ENCODE data around the gene LILRA5. TPM values are rescaled to one million over a fixed set of nuclear protein-coding genes. Genes with fewer than 3 reads are reported as not detected.

The LILRA5 gene
- total RNA-seq, 1 donor from 2014 or later, result not detected

GRCh38 chr19:54315956-54316355 lies 3.0 kb upstream of the LILRA5 start:
- Mint-ChIP-seq H3K36me3 (ENCODE audit: unreplicated experiment) (peaks cover 7% of the 10 kb centered on the region), H3K27me3 (ENCODE audit: unreplicated experiment) (no peaks in the 10 kb centered on the region), H3K9me3 (ENCODE audit: unreplicated experiment) (peaks cover 5% of the 10 kb centered on the region), H3K27ac (ENCODE audit: unreplicated experiment) (no peak overlapping the region), H3K4me1 (ENCODE audit: low read depth, unreplicated experiment) (peaks cover 11% of the 10 kb centered on the region), H3K4me3 (ENCODE audit: unreplicated experiment) (no peak overlapping the region)
- no peak for DNase-seq
- TF ChIP-seq, protein P1, sequence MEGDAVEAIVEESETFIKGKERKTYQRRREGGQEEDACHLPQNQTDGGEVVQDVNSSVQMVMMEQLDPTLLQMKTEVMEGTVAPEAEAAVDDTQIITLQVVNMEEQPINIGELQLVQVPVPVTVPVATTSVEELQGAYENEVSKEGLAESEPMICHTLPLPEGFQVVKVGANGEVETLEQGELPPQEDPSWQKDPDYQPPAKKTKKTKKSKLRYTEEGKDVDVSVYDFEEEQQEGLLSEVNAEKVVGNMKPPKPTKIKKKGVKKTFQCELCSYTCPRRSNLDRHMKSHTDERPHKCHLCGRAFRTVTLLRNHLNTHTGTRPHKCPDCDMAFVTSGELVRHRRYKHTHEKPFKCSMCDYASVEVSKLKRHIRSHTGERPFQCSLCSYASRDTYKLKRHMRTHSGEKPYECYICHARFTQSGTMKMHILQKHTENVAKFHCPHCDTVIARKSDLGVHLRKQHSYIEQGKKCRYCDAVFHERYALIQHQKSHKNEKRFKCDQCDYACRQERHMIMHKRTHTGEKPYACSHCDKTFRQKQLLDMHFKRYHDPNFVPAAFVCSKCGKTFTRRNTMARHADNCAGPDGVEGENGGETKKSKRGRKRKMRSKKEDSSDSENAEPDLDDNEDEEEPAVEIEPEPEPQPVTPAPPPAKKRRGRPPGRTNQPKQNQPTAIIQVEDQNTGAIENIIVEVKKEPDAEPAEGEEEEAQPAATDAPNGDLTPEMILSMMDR (IDR thresholded peaks at IDR 0.05; ENCODE audit: partially characterized antibody, unreplicated experiment), result no peak

GRCh38 chr19:54312011-54312410 lies 955 bp downstream of the LILRA5 start:
- H3K36me3 Mint-ChIP-seq (ENCODE audit: unreplicated experiment), result peaks cover 4% of the 10 kb centered on the region
- no peak for DNase-seq
- TF ChIP-seq, protein P1 (IDR thresholded peaks at IDR 0.05; ENCODE audit: partially characterized antibody, unreplicated experiment), result no peak
- peaks cover 1% of the 10 kb centered on the region for H3K27me3 Mint-ChIP-seq (ENCODE audit: unreplicated experiment)
- H3K4me3 Mint-ChIP-seq (ENCODE audit: unreplicated experiment), result no peak overlapping the region
- H3K27ac Mint-ChIP-seq (ENCODE audit: unreplicated experiment), result no peak overlapping the region
- peaks cover 3% of the 10 kb centered on the region for H3K9me3 Mint-ChIP-seq (ENCODE audit: unreplicated experiment)
- H3K4me1 Mint-ChIP-seq (ENCODE audit: low read depth, unreplicated experiment), result peaks cover 11% of the 10 kb centered on the region

- TF ChIP-seq, protein P1 (IDR thresholded peaks at IDR 0.05; ENCODE audit: partially characterized antibody, unreplicated experiment), result no peak
- Mint-ChIP-seq H3K27me3 (ENCODE audit: unreplicated experiment) (peaks cover 1% of the 10 kb centered on the region), H3K9me3 (ENCODE audit: unreplicated experiment) (peaks cover 3% of the 10 kb centered on the region), H3K4me1 (ENCODE audit: low read depth, unreplicated experiment) (peaks cover 10% of the 10 kb centered on the region), H3K4me3 (ENCODE audit: unreplicated experiment) (no peak overlapping the region), H3K27ac (ENCODE audit: unreplicated experiment) (no peak overlapping the region), H3K36me3 (ENCODE audit: unreplicated experiment) (peaks cover 9% of the 10 kb centered on the region)
- no peak for DNase-seq
Observed at GRCh38 chr19:54311486-54311885, 1.5 kb downstream of the LILRA5 start.

DNA sequence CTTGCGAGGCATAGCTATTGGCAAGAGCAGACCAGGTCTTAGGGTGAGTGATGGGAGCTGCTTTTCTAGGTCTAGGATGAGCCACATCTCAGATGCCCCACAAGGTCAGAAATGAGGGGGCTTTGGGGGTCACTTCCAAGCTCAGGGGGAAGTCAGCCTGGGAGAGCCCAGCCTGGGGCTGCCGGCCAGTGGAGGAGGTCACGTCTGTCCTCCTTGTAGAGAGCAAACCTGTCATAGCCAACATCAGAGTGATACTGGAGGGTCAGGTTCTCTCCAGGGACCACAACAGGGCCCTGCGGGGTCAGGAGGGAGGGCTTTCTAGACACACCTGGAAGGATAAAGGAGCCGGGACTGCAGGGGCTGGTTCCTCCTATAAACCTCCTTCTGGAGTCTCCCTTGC lies 2.4 kb downstream of the LILRA5 start:
- Mint-ChIP-seq H3K27ac (ENCODE audit: unreplicated experiment) (no peak overlapping the region), H3K4me1 (ENCODE audit: low read depth, unreplicated experiment) (peaks cover 3% of the 10 kb centered on the region), H3K9me3 (ENCODE audit: unreplicated experiment) (peaks cover 3% of the 10 kb centered on the region), H3K4me3 (ENCODE audit: unreplicated experiment) (no peak overlapping the region), H3K36me3 (ENCODE audit: unreplicated experiment) (peaks cover 9% of the 10 kb centered on the region), H3K27me3 (ENCODE audit: unreplicated experiment) (peaks cover 1% of the 10 kb centered on the region)
- DNase-seq, result no peak
- TF ChIP-seq, protein P1 (IDR thresholded peaks at IDR 0.05; ENCODE audit: partially characterized antibody, unreplicated experiment), result no peak

GRCh38 chr19:54309811-54310210 lies 3.2 kb downstream of the LILRA5 start:
- Mint-ChIP-seq H3K27me3 (ENCODE audit: unreplicated experiment) (peaks cover 2% of the 10 kb centered on the region), H3K27ac (ENCODE audit: unreplicated experiment) (no peak overlapping the region), H3K36me3 (ENCODE audit: unreplicated experiment) (peaks cover 13% of the 10 kb centered on the region), H3K4me1 (ENCODE audit: low read depth, unreplicated experiment) (peaks cover 3% of the 10 kb centered on the region), H3K4me3 (ENCODE audit: unreplicated experiment) (no peak overlapping the region), H3K9me3 (ENCODE audit: unreplicated experiment) (peaks cover 3% of the 10 kb centered on the region)
- no peak for DNase-seq
- TF ChIP-seq, protein P1 (IDR thresholded peaks at IDR 0.05; ENCODE audit: partially characterized antibody, unreplicated experiment), result no peak

All from glutamatergic neuron (in vitro differentiated cells).